SHP77 (cell line): Measurements from ENCODE around the gene DECR2.
A peak's percentile ranks its signal among the peaks of the same experiment; 100 is the strongest.
"Not testable (repeated sequence)": the region's sequence is repeated elsewhere in the genome, so short reads cannot be mapped to it uniquely, and the experiment has no call there.

Source experiments
- DNase-seq, 2 experiments: peaks; one replicate each; lab custom pipeline; 2025; lab: John Stamatoyannopoulos, UW

The DECR2 gene

DNA sequence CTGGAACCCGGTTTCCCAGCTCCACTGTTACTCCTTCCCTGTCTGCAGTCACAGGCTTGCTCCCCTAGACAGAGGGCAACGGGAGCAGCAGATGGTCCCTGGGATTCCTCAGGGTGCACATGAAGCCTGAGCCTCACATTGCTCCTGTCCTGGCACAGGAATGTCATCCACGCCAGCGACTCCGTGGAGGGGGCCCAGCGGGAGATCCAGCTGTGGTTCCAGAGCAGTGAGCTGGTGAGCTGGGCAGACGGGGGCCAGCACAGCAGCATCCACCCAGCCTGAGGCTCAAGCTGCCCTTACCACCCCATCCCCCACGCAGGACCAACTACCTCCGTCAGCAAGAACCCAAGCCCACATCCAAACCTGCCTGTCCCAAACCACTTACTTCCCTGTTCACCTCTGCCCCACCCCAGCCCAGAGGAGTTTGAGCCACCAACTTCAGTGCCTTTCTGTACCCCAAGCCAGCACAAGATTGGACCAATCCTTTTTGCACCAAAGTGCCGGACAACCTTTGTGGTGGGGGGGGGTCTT, 1.6 kb upstream of the DECR2 start:
- DNase-seq, result no peak

DNA sequence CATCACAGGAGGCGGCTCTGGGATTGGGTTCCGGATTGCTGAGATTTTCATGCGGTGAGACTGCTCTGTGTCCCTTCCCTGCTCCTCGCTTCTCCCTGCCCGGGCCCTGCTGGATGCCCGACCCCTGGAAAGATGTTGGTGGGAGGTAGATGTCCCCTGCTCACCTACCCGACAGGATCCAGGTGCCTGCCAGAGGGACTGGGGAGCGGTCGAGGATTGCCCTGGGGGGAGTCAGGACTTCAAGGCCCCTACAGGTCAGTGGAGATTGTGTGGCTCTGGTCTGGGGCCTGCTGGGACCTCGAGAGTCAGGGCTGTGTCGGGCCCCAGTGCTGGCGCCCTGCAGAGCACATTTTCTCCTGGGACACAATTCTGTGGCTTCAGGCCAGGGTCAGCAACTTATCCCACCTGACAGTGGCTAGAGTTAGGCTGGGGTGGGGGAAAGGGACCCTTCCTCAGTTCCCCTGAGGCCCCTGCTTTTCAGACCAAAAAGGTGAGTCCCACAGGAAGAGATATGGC, 3.3 kb downstream of the DECR2 start:
- DNase-seq, result no peak

DNA sequence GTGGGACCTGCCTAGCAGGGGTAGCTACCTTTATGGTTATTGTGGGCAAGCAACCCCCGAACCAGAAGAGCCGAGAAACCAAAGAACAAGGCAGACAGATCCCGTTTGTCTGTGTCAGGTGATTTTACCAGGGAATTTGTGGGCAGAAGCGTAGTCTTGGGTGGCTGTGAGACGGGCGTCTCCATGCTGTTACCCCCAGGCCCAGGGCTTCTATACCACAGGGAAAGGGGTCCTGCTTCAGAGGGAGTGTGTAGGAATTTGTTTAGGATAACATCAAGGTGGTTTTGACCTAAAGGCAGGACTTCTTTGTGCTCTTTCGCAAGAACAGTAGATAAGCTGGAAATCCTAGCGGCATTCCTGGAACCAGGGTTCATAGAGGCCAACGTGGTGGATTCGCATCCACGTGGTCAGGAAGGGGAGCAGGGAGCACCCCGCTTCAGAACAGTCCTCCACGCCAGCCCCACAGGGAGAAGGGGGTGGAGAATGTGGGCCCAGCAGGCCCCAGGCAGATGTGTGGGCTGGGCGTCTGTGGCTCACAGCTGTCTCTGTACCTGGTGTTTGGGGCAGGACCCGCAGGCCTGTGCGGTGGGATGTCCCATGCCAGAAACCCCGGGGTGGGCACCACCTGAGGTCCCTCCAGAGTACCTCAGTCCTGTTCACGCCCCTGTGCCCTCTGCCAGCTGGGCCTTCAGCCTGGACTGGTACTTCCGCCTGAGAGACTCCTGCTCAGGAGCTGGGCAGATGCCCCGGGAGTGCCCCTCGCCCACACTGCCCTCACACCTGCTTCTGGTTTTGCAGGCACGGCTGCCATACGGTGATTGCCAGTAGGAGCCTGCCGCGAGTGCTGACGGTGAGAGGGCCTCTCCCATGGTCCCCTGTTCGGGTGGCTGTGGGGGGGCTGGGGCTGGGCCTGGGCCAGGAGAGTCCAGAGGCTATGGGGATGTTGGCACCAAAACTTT, 4.1 kb downstream of the DECR2 start:
- no peak for DNase-seq

DNA sequence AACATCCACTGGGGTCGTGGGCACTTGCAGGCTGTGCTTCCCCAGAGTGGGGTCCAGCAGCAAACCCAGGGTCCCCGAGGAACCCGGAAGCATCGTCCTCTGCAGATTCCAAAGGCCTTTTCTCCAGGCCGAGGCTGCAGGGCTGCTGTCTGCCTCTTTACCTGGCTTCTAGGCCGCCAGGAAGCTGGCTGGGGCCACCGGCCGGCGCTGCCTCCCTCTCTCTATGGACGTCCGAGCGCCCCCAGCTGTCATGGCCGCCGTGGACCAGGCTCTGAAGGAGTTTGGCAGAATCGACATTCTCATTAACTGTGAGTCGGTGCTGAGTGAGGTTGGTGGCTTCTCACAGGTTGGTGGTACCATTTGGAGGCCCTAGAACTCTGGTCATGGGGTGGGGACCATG, 5.6 kb downstream of the DECR2 start:
- DNase-seq, result no peak

DNA sequence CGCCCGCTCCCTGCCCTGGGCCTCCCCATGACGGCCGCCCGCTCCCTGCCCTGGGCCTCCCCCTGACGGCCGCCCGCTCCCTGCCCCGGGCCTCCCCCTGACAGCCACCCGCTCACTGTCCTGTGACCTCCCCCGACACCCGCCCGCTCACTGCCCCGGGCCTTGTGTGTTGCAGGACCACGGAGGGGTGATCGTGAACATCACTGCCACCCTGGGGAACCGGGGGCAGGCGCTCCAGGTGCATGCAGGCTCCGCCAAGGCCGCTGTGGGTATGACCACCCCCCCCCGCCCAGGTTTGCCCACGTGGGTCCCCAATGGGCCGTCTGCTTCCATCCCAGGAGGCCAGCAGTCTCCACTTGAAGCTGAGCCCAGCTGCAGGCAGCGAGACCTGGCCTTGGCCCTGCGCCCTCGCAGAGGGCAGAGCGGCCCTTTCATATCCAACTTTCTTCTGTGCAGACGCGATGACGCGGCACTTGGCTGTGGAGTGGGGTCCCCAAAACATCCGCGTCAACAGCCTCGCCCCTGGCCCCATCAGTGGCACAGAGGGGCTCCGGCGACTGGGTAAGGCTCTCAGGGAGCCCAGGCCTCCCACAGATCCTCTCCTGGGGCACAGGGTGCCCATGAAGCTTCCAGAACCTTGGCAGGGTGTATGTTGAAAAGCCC, 9.0 kb downstream of the DECR2 start:
- DNase-seq, result no peak

DNA sequence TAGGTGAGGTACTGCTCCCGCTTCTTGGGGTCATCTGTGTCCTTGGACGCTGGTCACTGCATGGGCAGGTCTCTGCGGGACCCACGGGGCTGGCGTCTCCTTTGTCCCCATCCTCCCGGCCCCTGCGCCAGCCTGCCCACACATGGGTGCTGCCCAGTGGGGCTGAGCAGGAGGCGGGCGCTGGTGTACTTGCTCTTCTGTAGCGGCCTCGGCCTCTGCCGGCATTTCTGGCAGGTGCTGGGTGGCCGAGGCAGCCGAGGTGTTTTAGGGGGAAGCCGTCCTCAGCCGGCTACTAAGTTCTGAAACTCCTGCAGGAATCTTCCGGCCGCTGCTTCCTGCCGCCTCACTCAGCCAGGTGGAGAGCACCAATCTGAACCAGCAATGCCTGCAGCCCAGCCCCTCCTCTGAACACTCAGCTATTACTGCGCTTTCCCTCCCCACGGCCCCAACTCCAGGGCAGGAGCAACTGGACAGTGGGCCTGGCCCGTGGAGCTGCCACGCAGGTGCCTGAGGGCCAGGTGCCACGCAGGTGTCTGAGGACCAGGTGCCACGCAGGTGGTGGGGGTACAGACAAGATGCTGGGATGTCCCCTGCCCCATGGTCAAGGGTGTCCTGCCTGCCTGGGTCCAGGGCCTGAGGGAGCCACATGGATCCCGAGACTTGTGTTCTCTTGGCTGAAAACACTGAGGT, 10.0 kb downstream of the DECR2 start:
- no peak for DNase-seq

DNA sequence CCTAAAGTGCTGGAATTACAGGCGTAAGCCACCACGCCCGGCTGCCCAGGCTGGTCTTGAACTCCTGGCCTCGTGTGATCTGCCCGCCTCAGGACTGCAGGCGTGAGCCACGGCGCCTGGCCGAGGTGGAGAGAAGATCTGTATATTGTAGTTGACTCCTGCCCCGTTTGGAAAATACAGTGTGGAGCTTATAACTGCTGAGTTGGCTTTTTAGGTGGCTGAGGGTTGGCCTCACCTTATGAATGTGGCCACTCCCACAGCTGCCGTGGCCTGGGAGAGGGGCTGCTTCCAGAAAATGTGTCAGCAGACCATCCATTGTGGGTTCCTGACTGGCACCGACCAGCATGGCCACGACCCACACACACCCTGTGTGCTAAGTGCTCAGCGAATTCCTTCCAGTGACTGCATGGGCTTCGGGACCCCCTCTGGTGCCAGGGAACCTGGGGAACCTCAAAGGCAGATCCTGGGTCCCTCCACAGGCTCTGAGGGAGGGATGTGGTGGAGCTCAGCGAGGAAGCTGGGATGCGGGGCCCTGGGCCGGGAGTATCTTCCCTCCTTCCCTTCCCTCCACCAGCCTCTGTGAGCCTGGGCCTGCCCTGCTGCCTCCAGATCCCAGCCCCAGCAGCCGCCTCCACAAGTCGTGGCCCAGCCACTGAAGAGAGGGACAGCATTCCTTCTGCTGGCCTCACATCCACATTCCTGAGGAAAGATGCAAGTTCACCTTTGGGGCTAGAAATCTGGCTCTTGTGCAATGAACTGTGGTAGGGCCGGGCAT, 12.9 kb downstream of the DECR2 start:
- no peak for DNase-seq

DNA sequence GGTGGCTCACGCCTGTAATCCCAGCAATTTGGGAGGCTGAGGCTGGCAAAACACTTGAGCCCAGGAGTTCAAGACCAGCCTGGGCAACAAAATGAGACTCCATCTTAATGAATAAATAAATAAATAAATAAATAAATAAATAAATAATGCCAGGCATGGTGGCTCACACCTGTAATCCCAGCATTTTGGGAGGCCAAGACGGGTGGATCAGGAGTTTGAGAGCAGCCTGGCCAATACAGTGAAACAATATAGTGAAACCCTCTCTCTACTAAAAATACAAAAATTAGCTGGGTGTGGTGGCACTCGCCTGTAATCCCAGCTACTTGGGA, 13.4 kb downstream of the DECR2 start:
- not testable (repeated sequence) for DNase-seq

DNA sequence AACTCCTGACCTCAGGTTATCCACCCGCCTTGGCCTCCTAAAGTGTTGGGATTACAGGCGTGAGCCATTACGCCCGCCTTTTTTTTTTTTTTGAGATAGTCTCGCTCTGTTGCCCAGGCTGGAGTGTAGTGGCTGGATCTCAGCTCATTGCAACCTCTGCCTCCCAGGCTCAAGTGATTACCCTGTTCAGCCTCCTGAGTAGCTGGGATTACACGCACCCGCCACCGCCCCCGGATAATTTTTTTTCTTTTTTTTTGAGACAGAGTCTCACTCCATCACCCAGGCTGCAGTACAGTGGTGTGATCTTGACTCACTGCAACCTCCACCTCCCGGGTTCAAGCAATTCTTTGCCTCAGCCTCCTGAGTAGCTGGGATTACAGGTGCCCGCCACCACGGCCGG, 20.5 kb downstream of the DECR2 start:
- not testable (repeated sequence) for DNase-seq

DNA sequence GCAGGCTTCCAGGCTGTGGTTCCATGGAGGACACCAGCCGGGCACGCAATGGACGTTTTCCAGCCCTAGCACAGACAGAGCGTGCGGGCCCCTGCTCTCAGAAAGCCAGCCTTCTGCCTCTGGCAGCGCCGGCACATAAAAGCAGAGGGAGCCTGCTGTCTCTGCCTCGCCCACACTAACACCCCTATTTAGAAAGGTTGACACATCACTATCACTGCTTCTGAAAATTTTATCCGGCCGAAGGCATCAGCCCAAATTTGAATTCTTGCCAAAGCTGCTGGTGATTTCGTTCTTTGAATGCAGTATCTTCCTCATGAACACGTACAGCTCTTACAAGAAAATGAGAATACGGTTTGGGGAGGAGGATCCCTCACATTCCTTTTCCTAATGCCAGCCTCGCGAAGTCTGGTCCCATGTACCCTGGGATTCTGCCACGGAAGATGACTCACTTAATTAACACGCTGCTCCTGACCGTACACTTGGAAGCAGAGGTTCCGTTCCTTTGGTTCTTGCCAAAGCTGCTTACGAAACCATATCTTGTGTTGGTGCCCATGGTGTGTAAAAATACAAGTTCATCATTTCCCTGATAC, 22.4 kb downstream of the DECR2 start:
- DNase-seq, result no peak

DNA sequence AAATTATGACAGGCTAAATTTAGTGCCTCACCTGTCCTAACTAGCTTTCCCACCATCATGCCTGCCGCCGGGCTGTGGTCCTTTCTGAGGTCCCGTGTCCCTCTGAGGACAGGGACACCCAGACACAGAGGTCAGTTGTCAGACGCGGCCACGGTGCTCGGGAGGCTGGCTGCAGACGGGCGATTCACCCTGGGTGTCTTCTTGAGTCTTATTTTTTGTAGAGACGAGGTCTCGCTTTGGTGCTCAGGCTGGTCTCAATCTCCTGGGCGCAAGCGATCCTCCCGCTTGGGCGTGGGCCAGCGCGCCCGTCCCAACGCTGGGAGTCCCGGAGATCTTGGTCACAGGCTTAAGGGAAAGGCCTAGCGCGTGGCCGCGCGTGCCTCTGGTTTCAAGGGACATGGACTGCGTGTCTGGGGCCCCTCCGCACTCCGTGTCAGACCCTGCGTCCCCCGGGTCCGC, 23.0 kb downstream of the DECR2 start:
- no peak for DNase-seq

DNA sequence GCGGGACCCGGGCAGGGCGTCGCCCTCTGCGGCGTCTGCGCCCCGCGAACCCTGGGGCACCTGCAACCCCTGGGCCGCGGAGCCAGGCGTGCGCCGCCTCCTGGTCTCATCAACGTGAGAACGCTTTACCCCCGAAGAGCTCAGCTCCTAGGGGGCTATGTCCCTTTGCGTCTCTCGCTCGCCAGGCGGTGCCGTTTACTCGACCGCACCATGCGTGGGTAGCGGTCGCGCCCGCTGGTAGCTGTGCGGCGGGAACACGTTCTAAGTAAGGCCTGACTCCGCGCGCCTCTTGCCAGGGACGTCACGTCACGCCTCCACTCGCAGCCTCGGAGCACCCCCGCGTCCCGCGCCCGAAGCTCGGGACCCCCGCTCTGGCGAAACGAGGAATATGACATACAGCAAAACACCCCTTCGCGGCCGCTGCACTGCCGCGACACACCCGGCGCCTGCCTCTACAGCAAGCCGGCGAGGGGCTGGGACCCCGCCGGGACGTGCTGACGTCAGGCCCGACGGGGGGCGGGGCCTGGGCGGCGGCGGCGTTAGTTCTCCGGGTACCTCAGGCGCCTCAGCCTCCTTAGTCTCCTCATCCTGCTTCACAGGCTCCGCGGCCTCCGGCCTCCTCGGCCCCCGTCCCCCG, 23.5 kb downstream of the DECR2 start, which contains the start of gene RAB11FIP3:
Gene RAB11FIP3 (plus strand): TSS at position 568 of the 637 bp plus-strand sequence. CDS start 358 bp downstream, outside the sequence.
- DNase-seq, result peak; percentile 62 to 82

DNA sequence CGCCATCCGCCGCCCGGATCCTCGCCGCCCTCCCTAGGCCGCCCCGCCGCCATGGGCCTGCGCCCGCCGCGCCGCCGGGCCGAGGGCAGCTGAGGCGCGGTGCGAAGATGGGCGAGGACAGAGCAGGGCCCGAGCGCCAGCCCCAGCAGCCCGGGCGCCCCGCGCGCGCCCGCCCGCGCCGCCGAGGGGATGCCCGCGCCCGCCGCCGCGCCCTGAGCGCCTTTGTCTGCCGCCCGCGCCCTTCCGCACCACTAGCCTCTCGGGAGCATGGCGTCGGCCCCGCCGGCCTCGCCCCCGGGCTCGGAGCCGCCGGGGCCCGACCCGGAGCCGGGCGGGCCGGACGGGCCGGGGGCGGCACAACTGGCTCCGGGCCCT, 24.0 kb downstream of the DECR2 start:
- no peak for DNase-seq

DNA sequence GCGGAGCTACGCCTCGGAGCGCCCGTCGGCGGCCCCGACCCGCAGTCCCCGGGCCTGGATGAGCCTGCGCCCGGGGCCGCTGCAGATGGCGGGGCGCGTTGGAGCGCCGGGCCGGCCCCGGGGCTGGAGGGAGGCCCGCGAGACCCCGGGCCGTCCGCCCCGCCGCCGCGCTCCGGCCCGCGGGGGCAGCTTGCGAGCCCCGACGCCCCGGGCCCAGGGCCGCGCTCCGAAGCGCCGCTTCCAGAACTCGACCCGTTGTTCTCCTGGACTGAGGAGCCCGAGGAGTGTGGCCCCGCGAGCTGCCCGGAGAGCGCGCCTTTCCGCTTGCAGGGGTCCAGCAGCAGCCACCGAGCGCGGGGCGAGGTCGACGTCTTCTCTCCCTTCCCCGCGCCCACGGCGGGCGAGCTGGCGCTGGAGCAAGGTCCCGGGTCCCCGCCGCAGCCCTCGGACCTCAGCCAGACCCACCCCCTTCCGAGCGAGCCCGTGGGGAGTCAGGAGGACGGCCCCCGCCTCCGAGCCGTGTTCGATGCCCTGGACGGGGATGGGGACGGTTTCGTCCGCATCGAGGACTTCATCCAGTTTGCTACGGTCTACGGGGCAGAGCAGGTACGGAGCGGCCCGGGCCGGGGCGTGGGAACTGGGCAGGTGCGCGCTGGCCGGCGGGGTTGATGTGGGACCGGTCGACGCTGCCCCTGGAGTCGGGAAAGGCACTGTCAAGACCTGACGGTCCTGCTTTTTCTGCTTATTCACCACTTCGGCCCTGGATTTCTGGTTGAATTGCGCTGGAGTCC, 24.6 kb downstream of the DECR2 start:
- no peak for DNase-seq

DNA sequence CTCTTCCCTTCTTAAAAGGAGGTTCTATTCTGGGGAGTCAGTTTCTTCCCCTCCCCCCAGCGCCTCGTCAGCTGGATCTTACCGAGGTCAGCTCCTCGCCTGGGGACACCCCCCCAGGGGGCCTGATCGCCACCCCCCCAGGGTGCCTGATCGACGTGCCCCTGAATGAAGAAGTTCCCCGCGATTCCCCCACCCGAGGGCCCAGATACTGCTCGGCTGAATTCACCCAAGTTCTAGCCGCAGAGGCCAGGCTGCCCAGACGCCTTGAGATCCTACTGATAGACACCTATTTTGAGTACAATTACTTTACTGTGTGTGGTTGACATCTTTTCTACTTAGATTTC, 25.2 kb downstream of the DECR2 start:
- DNase-seq, result no peak

DNA sequence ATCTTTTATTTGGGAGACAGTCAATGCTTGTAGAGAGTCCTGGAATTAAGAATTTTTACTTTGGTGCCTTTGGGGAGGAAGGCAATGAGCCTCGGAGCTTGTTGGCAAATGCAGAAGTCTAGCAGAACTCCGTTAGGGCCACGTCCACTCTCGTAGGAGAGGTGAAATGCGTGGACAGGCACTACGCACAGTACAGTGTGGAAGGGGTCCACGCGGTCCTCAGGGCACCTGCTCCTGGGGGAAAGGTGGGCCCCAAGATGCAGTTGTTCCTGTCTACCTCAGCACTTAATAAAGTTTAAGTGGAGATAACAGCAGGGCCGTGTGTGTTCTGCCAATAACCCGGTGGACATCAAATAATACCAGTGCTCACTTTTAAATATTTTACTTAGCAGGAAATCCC, 25.6 kb downstream of the DECR2 start:
- DNase-seq, result no peak

DNA sequence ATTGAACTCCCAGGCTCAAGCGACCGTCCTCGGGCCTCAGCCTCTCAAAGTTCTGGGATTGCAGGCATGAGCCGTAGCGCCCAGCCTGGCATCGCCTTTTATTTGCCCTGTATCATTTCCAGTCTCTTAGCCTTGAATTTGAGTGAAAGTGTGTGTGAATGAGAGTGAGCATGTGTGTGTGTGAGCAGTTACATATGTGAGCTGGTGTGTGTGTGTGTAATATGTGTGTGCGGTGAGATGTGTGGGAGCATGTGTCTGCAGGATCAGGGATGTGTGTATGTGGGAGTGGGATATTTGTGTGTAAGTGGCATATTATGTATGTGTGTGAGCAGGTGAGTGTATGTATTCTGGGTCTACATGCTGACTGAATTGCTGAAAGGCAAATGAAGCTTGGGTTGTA, 29.2 kb downstream of the DECR2 start:
- DNase-seq, result no peak

DNA sequence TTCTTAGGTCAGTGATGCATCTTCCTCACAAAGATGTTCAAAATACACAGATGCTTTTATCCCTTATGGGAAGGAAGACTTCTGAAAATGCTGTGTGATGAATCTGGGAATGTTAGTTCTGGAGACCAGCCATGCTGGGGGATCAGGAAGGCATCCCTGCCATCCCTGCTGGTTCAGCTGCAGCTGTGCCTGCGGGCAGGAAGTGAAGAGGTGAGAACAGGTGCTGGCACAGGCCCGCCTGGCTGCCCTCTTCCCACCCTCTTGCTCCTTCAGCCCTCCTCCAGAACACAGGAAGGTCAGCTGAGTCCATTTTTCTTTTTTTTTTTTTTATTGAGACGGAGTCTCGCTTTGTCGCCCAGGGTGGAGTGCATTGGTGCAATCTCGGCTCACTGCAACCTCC, 38.9 kb downstream of the DECR2 start:
- peak in 1 of 2 experiments; percentile 59 for DNase-seq

DNA sequence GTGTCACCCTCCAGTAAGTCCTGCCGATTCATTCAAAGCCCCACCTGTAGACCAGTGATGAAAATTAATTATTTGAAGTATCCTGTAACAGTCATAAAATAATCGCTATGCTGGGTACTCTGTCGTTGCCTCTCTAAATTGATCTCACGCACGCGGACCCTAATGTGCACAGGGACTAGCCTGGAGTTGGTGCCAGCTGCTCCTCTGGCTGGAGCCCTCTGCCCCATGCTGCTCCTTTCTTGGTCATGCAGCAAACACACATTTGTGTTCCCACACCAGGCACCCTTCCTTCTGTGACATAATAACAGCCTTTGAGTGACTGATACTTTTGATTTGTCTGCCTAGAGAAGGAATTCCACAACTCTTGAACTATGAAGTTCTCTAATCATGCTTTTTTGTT, 39.8 kb downstream of the DECR2 start:
- DNase-seq, result no peak

DNA sequence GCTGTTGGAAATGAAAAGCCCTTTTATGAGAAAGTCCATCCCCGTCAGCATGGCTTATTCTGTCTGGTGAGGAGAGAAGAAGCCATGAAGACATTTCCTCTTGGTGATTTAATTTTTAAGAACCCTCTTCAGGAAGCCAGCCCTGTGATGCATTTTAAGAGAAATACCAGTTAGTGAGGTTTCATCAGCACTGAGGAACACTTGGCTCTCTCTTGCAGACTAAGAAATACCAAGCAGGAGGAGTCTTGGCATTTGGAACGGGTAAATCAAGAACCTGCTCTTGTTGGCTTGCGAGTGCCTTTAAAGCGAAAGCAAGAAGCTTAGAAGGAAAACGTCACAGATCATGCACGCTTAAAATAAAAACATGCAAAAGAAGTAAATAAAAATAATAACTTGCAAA, 41.3 kb downstream of the DECR2 start:
- no peak for DNase-seq
